K562 (cell line): ENCODE results near the gene LOXL4. TPM values are rescaled to one million over a fixed set of nuclear protein-coding genes. Genes with fewer than 3 reads are reported as not detected.

Experiments used
- ATAC-seq: fragments of 200-7000 bp; cut with Tn5 transposase; 3 replicates; pipeline ENCODE4 v1.9.1; 2020; ENCODE audit warnings: moderate library complexity
- BruUV-seq: library from RNA; stranded (reverse); fragments of 400-500 nt; replicated peaks from 2 replicates; lab custom pipeline; 2021; lab: Mats Ljungman, UMichigan
- CTCF ChIA-PET: fragments of 300-600 bp; formaldehyde crosslinking; extraction: SDS; loops from one replicate; lab custom pipeline; 2021; ENCODE audit warnings: low intra/inter-chr PET ratio; lab: Yijun Ruan, JAX
- POLR2A ChIA-PET: fragments of 300-600, 350-650 bp; sonication (Branson Sonifier 250); formaldehyde crosslinking; extraction: SDS; loops from one replicate; lab custom pipeline; 2021; ENCODE audit warnings: antibody characterized with exemption, inconsistent platforms; lab: Yijun Ruan, JAX
- DNase-seq, 4 experiments: peaks; one replicate each; pipeline versions ENCODE4 v3.0.0 to v3.0.0-alpha.2; 2011 to 2018; ENCODE audit warnings: low spot score in 3 of 4, mixed read lengths in 3 of 4; ENCODE audit errors: extremely low read depth in 1 of 4
- FAIRE-seq: peaks from 2 replicates; lab custom pipeline; 2011; peaks lifted over from hg19 to GRCh38; lab: Jason Lieb, UNC
- H2AFZ ChIP-seq: 2 replicates; pipeline ENCODE4 v1.6.0; 2011; ENCODE audit warnings: low read depth, low read length, control low read depth, inconsistent platforms
- H3K27ac ChIP-seq: fragments of 200-600 bp; 3 replicates; pipeline ENCODE4 v1.8.0; 2011; ENCODE audit warnings: low read depth, mild to moderate bottlenecking, control low read depth, inconsistent platforms, low read length, moderate library complexity, mixed read lengths; ENCODE audit errors: extremely low read depth
- H3K27me3 ChIP-seq, 2 experiments: fragments of 300-600 bp in 1 of 2; 2 replicates in 1 of 2; 3 replicates in 1 of 2; pipeline versions ENCODE4 v1.6.0 to v1.8.0; 2011; ENCODE audit warnings: inconsistent platforms in 2 of 2, low read length in 2 of 2, mild to moderate bottlenecking in 1 of 2, mixed read lengths in 1 of 2, moderate library complexity in 1 of 2; ENCODE audit not compliant: control insufficient read depth in 2 of 2, insufficient read depth in 2 of 2
- H3K36me3 ChIP-seq: fragments of 300-600 bp; 3 replicates; pipeline ENCODE4 v1.8.0; 2011; ENCODE audit warnings: mild to moderate bottlenecking, low read length, inconsistent platforms; ENCODE audit not compliant: control insufficient read depth, insufficient read depth
- H3K4me1 ChIP-seq, 2 experiments: fragments of 200-600 bp in 1 of 2; replicated peaks in 1 of 2; 2 replicates in 1 of 2; 3 replicates in 1 of 2; pipeline versions ENCODE4 v1.5.1 to v1.8.0; 2011; ENCODE audit warnings: inconsistent platforms in 2 of 2, low read length in 2 of 2, mild to moderate bottlenecking in 1 of 2, mixed read lengths in 1 of 2, moderate library complexity in 1 of 2; ENCODE audit not compliant: control insufficient read depth in 2 of 2, insufficient read depth in 2 of 2
- H3K4me2 ChIP-seq: 2 replicates; pipeline ENCODE4 v1.6.1; 2011; ENCODE audit warnings: low read length, control low read depth, inconsistent platforms, mixed read lengths; ENCODE audit not compliant: insufficient read depth
- H3K4me3 ChIP-seq: fragments of 200-600 bp; sonication (generic), shearing (Covaris generic); 2 replicates; pipeline ENCODE4 v1.5.1; 2016; ENCODE audit warnings: control low read depth, inconsistent platforms
- H3K79me2 ChIP-seq: fragments of 200-600 bp; 3 replicates; pipeline ENCODE4 v1.8.0; 2011; ENCODE audit warnings: low read length, inconsistent platforms; ENCODE audit not compliant: control insufficient read depth, insufficient read depth
- H3K9ac ChIP-seq, 2 experiments: 2 replicates each; pipeline versions ENCODE4 v1.6.0 to v1.6.1; 2011; ENCODE audit warnings: low read depth in 2 of 2, low read length in 2 of 2, control low read depth in 1 of 2, inconsistent platforms in 1 of 2, mild to moderate bottlenecking in 1 of 2, mixed read lengths in 1 of 2; ENCODE audit not compliant: insufficient read depth in 1 of 2
- H3K9me1 ChIP-seq: one replicate; pipeline ENCODE4 v1.6.0; 2011; ENCODE audit warnings: inconsistent platforms, mild to moderate bottlenecking, low read length, moderate library complexity; ENCODE audit not compliant: control insufficient read depth, insufficient read depth
- H3K9me3 ChIP-seq: replicated peaks from 2 replicates; pipeline ENCODE4 v1.5.1; 2011; ENCODE audit warnings: low read depth, low read length, inconsistent platforms; ENCODE audit not compliant: control insufficient read depth, insufficient read depth
- H4K20me1 ChIP-seq: replicated peaks from 2 replicates; pipeline ENCODE4 v1.6.1; 2011; ENCODE audit warnings: low read length, inconsistent platforms, mixed read lengths; ENCODE audit not compliant: control insufficient read depth, insufficient read depth
- DACH1 ChIP-seq: fragments of 450-650 bp; IDR thresholded peaks from 2 replicates; pipeline ENCODE4 v1.6.1; 2018; ENCODE audit not compliant: partially characterized antibody
- HMBOX1 ChIP-seq: sonication (generic); IDR thresholded peaks from 2 replicates; pipeline ENCODE4 v1.6.1; 2016
- MEIS2 ChIP-seq: fragments of 450-650 bp; IDR thresholded peaks from 2 replicates; pipeline ENCODE4 v1.6.1; 2014; ENCODE audit warnings: mild to moderate bottlenecking; ENCODE audit not compliant: partially characterized antibody
- MIER1 ChIP-seq: fragments of 450-650 bp; IDR thresholded peaks from 2 replicates; pipeline ENCODE4 v1.6.1; 2016; ENCODE audit warnings: antibody characterized with exemption, mild to moderate bottlenecking, low read depth
- RBM25 ChIP-seq: fragments of 200-400 bp; formaldehyde crosslinking; IDR thresholded peaks from 2 replicates; pipeline ENCODE4 v1.6.1; 2018; ENCODE audit warnings: low read length, low read depth, moderate library complexity; ENCODE audit not compliant: severe bottlenecking
- RERE ChIP-seq: sonication (generic); formaldehyde crosslinking; IDR thresholded peaks from 2 replicates; pipeline ENCODE4 v1.8.0; 2023; ENCODE audit warnings: missing genetic modification reagents, mild to moderate bottlenecking, borderline replicate concordance
- ZNF12 ChIP-seq: sonication (generic); formaldehyde crosslinking; IDR thresholded peaks from 2 replicates; pipeline ENCODE4 v1.4.0; 2020; ENCODE audit warnings: mild to moderate bottlenecking, missing genetic modification reagents
- WGBS: fragments of 100-300 bp; shearing (Covaris generic); methylation state at CpG from one replicate; pipeline ENCODE4 v1.1.6; 2016; ENCODE audit warnings: low coverage, mixed read lengths; ENCODE audit not compliant: insufficient coverage; ENCODE audit errors: missing lambda C conversion rate; 5-methylcytosine and 5-hydroxymethylcytosine counted together
- in situ Hi-C: fragments of 300-500 bp; cut with MboI; formaldehyde crosslinking; loops from 4 replicates; pipeline ENCODE4 v1.15.0; 2018; ENCODE audit warnings: inconsistent platforms, mixed read lengths
- intact Hi-C: fragments of 100-400 bp; cut with micrococcal nuclease; formaldehyde crosslinking; loops from 2 replicates; pipeline ENCODE4 v1.14.2; 2022
- polyA plus RNA-seq, 8 experiments: library from polyadenylated mRNA; depleted of rRNA in 4 of 8; stranded (reverse) in 5 of 8; unstranded in 3 of 8; fragments of >200 nt; fragmentation: Nextera tagmentation in 2 of 8; fragmentation: Illumina TruSeq in 1 of 8; extraction: Ambion mirVana in 2 of 8; extraction: Trizol in 1 of 8; gene quantifications; 2 replicates each; pipeline versions ENCODE4 v1.2.1 to v1.2.3, GENCODE V29; 2011 to 2014; ENCODE audit warnings: inconsistent platforms in 1 of 8, missing spikeins in 1 of 8
- total RNA-seq, 7 experiments: library from RNA; depleted of rRNA in 6 of 7; stranded (reverse); fragments of >200 nt in 6 of 7; fragmentation: Illumina TruSeq in 2 of 7; extraction: Trizol in 2 of 7; gene quantifications; 2 replicates each; pipeline versions ENCODE4 v1.2.1 to v1.2.3, GENCODE V29; 2011 to 2021; ENCODE audit warnings: low replicate concordance in 1 of 7

Gene LOXL4
- total and polyA plus RNA-seq, 9 of the 15 experiments (the other 6 are each of a cell fraction or from before 2014, with no cell fraction given) = 0.03 to 0.35 (median 0.05) TPM; not detected in 3

GRCh38 chr10:98306501-98306900 is 38.5 kb upstream of the LOXL4 start:
- WGBS = 4% methylated on average over 3 of the region's 4 CpGs
- H3K27me3 ChIP-seq = peaks cover 0 to 39% of the 10 kb centered on the region in 2 experiments; a peak in 3 of 5 replicates
- no peak for DNase-seq
- no peaks in the 10 kb centered on the region for H3K36me3 ChIP-seq
- CTCF ChIA-PET = interaction anchor here (1.0 kb wide), 1 partner anchor 137 kb away, joined by 3 read pairs; no protein-coding TSS in a partner anchor
- H3K79me2 ChIP-seq = no peaks in the 10 kb centered on the region
- no peak overlapping the region for H3K9ac ChIP-seq
- H3K4me1 ChIP-seq = no peaks in the 10 kb centered on the region; a peak in 2 of 5 replicates
- no peak overlapping the region for H3K4me2 ChIP-seq
- intact Hi-C loops = loop anchor here (5.0 to 10.0 kb wide), 2 partner anchors 64 to 392 kb away; no protein-coding TSS in a partner anchor
- H2AFZ ChIP-seq = no peak overlapping the region
- TF ChIP-seq DACH1 (no peak), RERE (no peak), MEIS2 (peak; percentile 3), ZNF12 (CRISPR knock-in tag) (peak; percentile 85), HMBOX1 (peak; percentile 70; the same call in 1 of the 2 replicates), MIER1 (no peak), RBM25 (peak; percentile 9)
- TF ChIP-seq, all 486 proteins: peak for 4
- no peak for ATAC-seq
- POLR2A ChIA-PET = no interaction called here
- Histone ChIP-seq H3K9me3 (no peaks in the 10 kb centered on the region), H3K9me1 (no peaks in the 10 kb centered on the region), H4K20me1 (peaks cover 3% of the 10 kb centered on the region; the same call in 1 of the 2 replicates), H3K4me3 (no peak overlapping the region), H3K27ac (no peak overlapping the region)
- no TSS peak for BruUV-seq
- no peak for FAIRE-seq
- in situ Hi-C loops = loop anchor here (5.0 to 25.0 kb wide), 2 partner anchors 139 to 394 kb away; no protein-coding TSS in a partner anchor
